Hypothalamus (tissue), 51 donors: ENCODE data around the gene TIMM44.
A peak's percentile ranks its signal among the peaks of the same experiment; 100 is the strongest.

Experiments
- DNase-seq, 51 donors: peaks; one replicate each; lab custom pipeline; 2025; lab: John Stamatoyannopoulos, UW

TIMM44 gene

GRCh38 chr19:7916955-7917266, 26.6 kb downstream of the TIMM44 start:
- no peak for DNase-seq

- peak in 3 of 51 donors; percentile 23 to 42 (median 30) for DNase-seq
Measured at GRCh38 chr19:7916103-7916954, 27.1 kb downstream of the TIMM44 start.

GRCh38 chr19:7915250-7916102, 28.0 kb downstream of the TIMM44 start:
- DNase-seq, result no peak

- no peak for DNase-seq
Measured at GRCh38 chr19:7914598-7915045, 28.8 kb downstream of the TIMM44 start, which contains the start of gene TGFBR3L. Gene TGFBR3L (plus strand): TSS chr19:7914830.

GRCh38 chr19:7914099-7914498, 29.4 kb downstream of the TIMM44 start:
- no peak for DNase-seq

- DNase-seq, result no peak
Measured at GRCh38 chr19:7913652-7914051, 29.8 kb downstream of the TIMM44 start.

- no peak for DNase-seq
Measured at GRCh38 chr19:7912697-7913564, 30.5 kb downstream of the TIMM44 start.

- DNase-seq, result no peak
Measured at GRCh38 chr19:7912144-7912696, 31.2 kb downstream of the TIMM44 start.

GRCh38 chr19:7911508-7912143, 31.8 kb downstream of the TIMM44 start:
- no peak for DNase-seq

- DNase-seq, result no peak
Measured at GRCh38 chr19:7910321-7911161, 32.9 kb downstream of the TIMM44 start.

GRCh38 chr19:7909471-7910067, 33.9 kb downstream of the TIMM44 start:
- no peak for DNase-seq

GRCh38 chr19:7908742-7909461, 34.6 kb downstream of the TIMM44 start:
- no peak for DNase-seq

- no peak for DNase-seq
Measured at GRCh38 chr19:7908078-7908699, 35.3 kb downstream of the TIMM44 start.

- DNase-seq, result no peak
Measured at GRCh38 chr19:7907544-7907943, 35.9 kb downstream of the TIMM44 start.

GRCh38 chr19:7907122-7907521, 36.3 kb downstream of the TIMM44 start:
- no peak for DNase-seq

GRCh38 chr19:7905859-7906258, 37.6 kb downstream of the TIMM44 start:
- no peak for DNase-seq

- no peak for DNase-seq
Measured at GRCh38 chr19:7905268-7905667, 38.2 kb downstream of the TIMM44 start.
